GM13976 (cell line): Measurements from ENCODE around the gene COL13A1.

Experiments
- DNase-seq: peaks from one replicate; pipeline ENCODE4 v3.0.0; 2012; ENCODE audit warnings: low spot score
- CTCF ChIP-seq: IDR thresholded peaks from 2 replicates; pipeline ENCODE4 v1.5.1; 2012; ENCODE audit warnings: borderline replicate concordance, mild to moderate bottlenecking; ENCODE audit not compliant: insufficient read depth; ENCODE audit errors: extremely low read depth, missing control alignments, control extremely low read depth
- in situ Hi-C: fragments of 300-500 bp; cut with MboI; formaldehyde crosslinking; loops from one replicate; pipeline ENCODE4 v1.12.0; 2022; ENCODE audit warnings: low sequenced_read_pairs, mixed read lengths, inconsistent platforms; ENCODE audit not compliant: unreplicated experiment

COL13A1 gene

DNA sequence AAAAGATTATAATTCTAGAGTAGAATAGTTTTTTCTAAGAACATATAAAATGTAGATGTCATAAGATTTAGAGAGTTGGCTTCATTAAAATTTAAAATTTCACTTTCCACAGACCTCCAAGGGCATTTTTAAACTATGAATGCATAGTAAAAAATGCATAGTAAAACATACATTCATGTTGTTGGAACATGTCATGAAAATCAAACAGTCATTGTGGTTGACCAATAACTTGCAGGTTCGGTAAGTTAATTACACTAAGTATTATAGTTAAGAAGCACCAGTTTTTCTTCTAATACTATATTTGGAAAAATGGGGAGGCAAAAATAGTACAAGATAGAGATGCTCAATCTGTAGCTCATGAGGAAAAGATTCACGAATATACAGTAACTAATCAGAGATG is 189.4 kb downstream of the COL13A1 start:
- in situ Hi-C loops, result no loop called here
- no peak for TF ChIP-seq CTCF
- DNase-seq, result no peak

- TF ChIP-seq CTCF, result no peak
- DNase-seq, result peak; percentile 41
- in situ Hi-C loops, result no loop called here
Observed at GRCh38 chr10:69994262-69994661, 192.6 kb downstream of the COL13A1 start.

- in situ Hi-C loops, result no loop called here
- DNase-seq, result no peak
- no peak for TF ChIP-seq CTCF
Observed at GRCh38 chr10:69996611-69997010, 194.9 kb downstream of the COL13A1 start.

- in situ Hi-C loops, result no loop called here
- DNase-seq, result no peak
- no peak for TF ChIP-seq CTCF
Observed at GRCh38 chr10:70000262-70000661, 198.6 kb downstream of the COL13A1 start.

GRCh38 chr10:70007116-70007820 is 205.6 kb downstream of the COL13A1 start:
- in situ Hi-C loops, result no loop called here

More at GRCh38 chr10:70007116-70007820, 205.6 kb downstream of the COL13A1 start:
- no peak for DNase-seq
- no peak for TF ChIP-seq CTCF
